Measurements from ENCODE around the gene DUSP28.

The DUSP28 gene

DNA sequence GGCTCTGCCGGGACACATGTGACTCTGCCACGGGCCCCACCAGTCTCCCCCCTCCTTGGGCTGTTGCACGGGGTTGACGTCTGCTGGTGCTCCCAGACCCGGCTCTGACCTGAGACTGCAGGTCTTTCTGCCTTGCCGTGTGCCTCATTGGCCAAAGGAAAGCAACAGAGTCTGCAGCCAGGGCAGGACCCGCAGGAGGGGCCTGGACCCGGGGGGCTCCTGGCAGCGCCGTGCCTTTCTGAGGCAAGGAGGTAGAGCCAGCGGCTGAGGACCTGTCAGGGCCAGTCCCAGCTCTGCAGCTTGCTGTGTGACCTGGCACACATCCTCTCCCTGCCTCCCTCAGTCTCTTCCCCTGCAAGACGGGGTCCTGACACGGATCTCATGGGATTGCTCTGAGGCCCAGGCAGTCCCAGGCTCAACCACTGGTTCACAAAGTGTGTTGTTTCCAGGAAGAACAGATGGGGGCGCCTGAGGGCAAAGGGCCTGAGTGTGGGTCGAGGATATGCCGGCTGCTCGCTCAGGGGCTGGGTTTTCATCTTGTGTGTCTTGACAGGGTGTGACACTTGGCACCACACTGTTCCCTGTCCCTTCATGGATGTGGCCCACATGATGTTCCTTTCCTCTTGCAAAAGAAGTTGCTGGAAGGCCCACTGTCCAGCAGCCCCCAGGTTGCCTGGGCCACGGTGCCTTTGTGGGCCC, 35.4 kb downstream of the DUSP28 start:
- Histone ChIP-seq H3K36me3 (ENCODE audit: control insufficient read depth in 1 of 2, insufficient read depth in 2 of 2, low read depth in 1 of 2, low read length in 2 of 2) (peaks cover 44 to 94% of the 10 kb centered on the region in 2 experiments), H3K27ac (ENCODE audit: low read length, poor library complexity, severe bottlenecking) (no peak overlapping the region), H2BK120ac (ENCODE audit: low read depth, low read length) (no peak overlapping the region), H3K4ac (ENCODE audit: low read depth in 1 of 2, low read length in 2 of 2) (no peak overlapping the region), H2BK15ac (ENCODE audit: low read depth, poor library complexity, severe bottlenecking) (no peak overlapping the region), H3K4me1 (ENCODE audit: control insufficient read depth, insufficient read depth, low read depth, low read length) (peaks cover 1% of the 10 kb centered on the region), H4K91ac (ENCODE audit: low read length) (no peak overlapping the region), H3K9me3 (ENCODE audit: control insufficient read depth, low read length) (no peaks in the 10 kb centered on the region), H2AFZ (ENCODE audit: low read depth, low read length) (no peak overlapping the region), H3K4me3 (ENCODE audit: insufficient read depth in 1 of 2, low read depth in 1 of 2, low read length in 2 of 2) (no peak overlapping the region), H4K8ac (ENCODE audit: low read length) (no peak overlapping the region), H3K23ac (ENCODE audit: low read length in 2 of 2) (no peak overlapping the region), H3K27me3 (ENCODE audit: control insufficient read depth in 1 of 2, insufficient read depth in 1 of 2, low read length in 2 of 2) (no peaks in the 10 kb centered on the region), H3K18ac (ENCODE audit: low read depth in 1 of 2, low read length in 2 of 2) (no peak overlapping the region), H3K4me2 (ENCODE audit: low read length, poor library complexity, severe bottlenecking) (no peak overlapping the region), H2AK5ac (ENCODE audit: low read length, severe bottlenecking) (no peak overlapping the region), H3K14ac (ENCODE audit: low read length in 2 of 2) (no peak overlapping the region), H2BK12ac (ENCODE audit: low read length in 2 of 2) (no peak overlapping the region), H3K9ac (ENCODE audit: low read length) (no peak overlapping the region), H3K79me1 (replicated peaks; ENCODE audit: low read length, poor library complexity, severe bottlenecking) (peaks cover 67% of the 10 kb centered on the region), H2BK5ac (ENCODE audit: low read depth, low read length, poor library complexity, severe bottlenecking) (no peak overlapping the region)
- WGBS: 74% methylated on average over 18 of the region's 18 CpGs
- peak; percentile 14 for DNase-seq

DNA sequence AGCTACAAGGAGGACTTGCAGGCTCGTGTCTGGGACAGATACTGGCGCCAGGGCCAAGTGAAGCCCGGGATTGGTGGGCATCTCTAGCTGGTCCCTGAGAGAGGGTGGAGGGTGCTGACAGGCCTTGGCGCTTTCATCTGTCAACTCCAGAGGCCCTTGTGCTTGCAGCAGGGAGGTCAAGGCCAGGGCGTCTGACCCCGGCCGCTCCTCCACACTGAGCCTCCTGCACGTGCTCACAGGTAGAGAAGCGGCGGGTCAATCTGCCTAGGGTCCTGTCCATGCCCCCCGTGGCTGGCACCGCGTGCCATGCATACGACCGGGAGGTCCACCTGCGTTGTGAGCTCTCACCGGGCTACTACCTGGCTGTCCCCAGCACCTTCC, 35.9 kb downstream of the DUSP28 start:
- no peak overlapping the region for H4K91ac ChIP-seq (ENCODE audit: low read length)
- H3K9me3 ChIP-seq (ENCODE audit: control insufficient read depth, low read length): no peaks in the 10 kb centered on the region
- H3K79me1 ChIP-seq (replicated peaks; ENCODE audit: low read length, poor library complexity, severe bottlenecking): peaks cover 62% of the 10 kb centered on the region
- H2AK5ac ChIP-seq (ENCODE audit: low read length, severe bottlenecking): no peak overlapping the region
- no peak overlapping the region for H2AFZ ChIP-seq (ENCODE audit: low read depth, low read length)
- H3K36me3 ChIP-seq (ENCODE audit: control insufficient read depth in 1 of 2, insufficient read depth in 2 of 2, low read depth in 1 of 2, low read length in 2 of 2): peaks cover 42 to 94% of the 10 kb centered on the region in 2 experiments
- no peak overlapping the region for H2BK12ac ChIP-seq (ENCODE audit: low read length in 2 of 2)
- no peak overlapping the region for H4K8ac ChIP-seq (ENCODE audit: low read length)
- H2BK15ac ChIP-seq (ENCODE audit: low read depth, poor library complexity, severe bottlenecking): no peak overlapping the region
- H3K4ac ChIP-seq (ENCODE audit: low read depth in 1 of 2, low read length in 2 of 2): no peak overlapping the region
- H3K9ac ChIP-seq (ENCODE audit: low read length): no peak overlapping the region
- no peak overlapping the region for H3K4me2 ChIP-seq (ENCODE audit: low read length, poor library complexity, severe bottlenecking)
- H3K23ac ChIP-seq (ENCODE audit: low read length in 2 of 2): no peak overlapping the region
- no peaks in the 10 kb centered on the region for H3K27me3 ChIP-seq (ENCODE audit: control insufficient read depth in 1 of 2, insufficient read depth in 1 of 2, low read length in 2 of 2)
- DNase-seq: no peak
- no peak overlapping the region for H3K14ac ChIP-seq (ENCODE audit: low read length in 2 of 2)
- H2BK5ac ChIP-seq (ENCODE audit: low read depth, low read length, poor library complexity, severe bottlenecking): no peak overlapping the region
- no peak overlapping the region for H3K4me3 ChIP-seq (ENCODE audit: insufficient read depth in 1 of 2, low read depth in 1 of 2, low read length in 2 of 2)
- H3K4me1 ChIP-seq (ENCODE audit: control insufficient read depth, insufficient read depth, low read depth, low read length): peaks cover 1% of the 10 kb centered on the region
- no peak overlapping the region for H3K18ac ChIP-seq (ENCODE audit: low read depth in 1 of 2, low read length in 2 of 2)
- 95% methylated on average over 17 of the region's 17 CpGs for WGBS
- no peak overlapping the region for H2BK120ac ChIP-seq (ENCODE audit: low read depth, low read length)
- H3K27ac ChIP-seq (ENCODE audit: low read length, poor library complexity, severe bottlenecking): no peak overlapping the region

DNA sequence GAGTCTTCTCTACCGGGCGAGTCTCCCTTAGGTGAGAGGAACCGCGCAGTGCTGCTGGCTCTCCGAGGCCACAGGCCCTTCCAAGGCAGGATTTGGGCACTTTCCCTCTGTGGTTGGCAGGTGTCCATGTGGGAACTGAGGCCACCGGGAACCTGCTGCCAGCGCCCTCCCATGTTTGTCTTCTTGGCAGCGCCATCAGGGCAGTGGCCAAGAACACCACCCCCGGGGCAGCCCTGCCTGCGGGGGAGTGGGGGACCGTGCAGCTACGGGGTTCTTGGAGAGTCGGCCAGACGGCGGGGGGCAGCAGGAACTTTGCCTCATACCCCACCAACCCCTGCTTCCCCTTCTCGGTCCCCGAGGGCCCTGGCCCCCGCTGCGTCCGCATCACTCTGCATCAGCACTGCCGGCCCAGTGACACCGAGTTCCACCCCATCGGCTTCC, 36.4 kb downstream of the DUSP28 start:
- no peak overlapping the region for H3K18ac ChIP-seq (ENCODE audit: low read depth in 1 of 2, low read length in 2 of 2)
- H3K14ac ChIP-seq (ENCODE audit: low read length in 2 of 2): no peak overlapping the region
- no peak overlapping the region for H4K91ac ChIP-seq (ENCODE audit: low read length)
- DNase-seq: no peak
- H3K9me3 ChIP-seq (ENCODE audit: control insufficient read depth, low read length): no peaks in the 10 kb centered on the region
- H3K4me2 ChIP-seq (ENCODE audit: low read length, poor library complexity, severe bottlenecking): no peak overlapping the region
- H3K27me3 ChIP-seq (ENCODE audit: control insufficient read depth in 1 of 2, insufficient read depth in 1 of 2, low read length in 2 of 2): no peaks in the 10 kb centered on the region
- H2BK120ac ChIP-seq (ENCODE audit: low read depth, low read length): no peak overlapping the region
- no peak overlapping the region for H2BK5ac ChIP-seq (ENCODE audit: low read depth, low read length, poor library complexity, severe bottlenecking)
- no peak overlapping the region for H3K23ac ChIP-seq (ENCODE audit: low read length in 2 of 2)
- peaks cover 58% of the 10 kb centered on the region for H3K79me1 ChIP-seq (replicated peaks; ENCODE audit: low read length, poor library complexity, severe bottlenecking)
- no peak overlapping the region for H2BK15ac ChIP-seq (ENCODE audit: low read depth, poor library complexity, severe bottlenecking)
- H4K8ac ChIP-seq (ENCODE audit: low read length): no peak overlapping the region
- H3K27ac ChIP-seq (ENCODE audit: low read length, poor library complexity, severe bottlenecking): no peak overlapping the region
- H2BK12ac ChIP-seq (ENCODE audit: low read length in 2 of 2): no peak overlapping the region
- peaks cover 38 to 94% of the 10 kb centered on the region in 2 experiments for H3K36me3 ChIP-seq (ENCODE audit: control insufficient read depth in 1 of 2, insufficient read depth in 2 of 2, low read depth in 1 of 2, low read length in 2 of 2)
- no peak overlapping the region for H3K9ac ChIP-seq (ENCODE audit: low read length)
- H3K4me1 ChIP-seq (ENCODE audit: control insufficient read depth, insufficient read depth, low read depth, low read length): peaks cover 1% of the 10 kb centered on the region
- no peak overlapping the region for H3K4ac ChIP-seq (ENCODE audit: low read depth in 1 of 2, low read length in 2 of 2)
- H2AK5ac ChIP-seq (ENCODE audit: low read length, severe bottlenecking): no peak overlapping the region
- WGBS: 97% methylated on average over 22 of the region's 23 CpGs
- no peak overlapping the region for H3K4me3 ChIP-seq (ENCODE audit: insufficient read depth in 1 of 2, low read depth in 1 of 2, low read length in 2 of 2)
- no peak overlapping the region for H2AFZ ChIP-seq (ENCODE audit: low read depth, low read length)

DNA sequence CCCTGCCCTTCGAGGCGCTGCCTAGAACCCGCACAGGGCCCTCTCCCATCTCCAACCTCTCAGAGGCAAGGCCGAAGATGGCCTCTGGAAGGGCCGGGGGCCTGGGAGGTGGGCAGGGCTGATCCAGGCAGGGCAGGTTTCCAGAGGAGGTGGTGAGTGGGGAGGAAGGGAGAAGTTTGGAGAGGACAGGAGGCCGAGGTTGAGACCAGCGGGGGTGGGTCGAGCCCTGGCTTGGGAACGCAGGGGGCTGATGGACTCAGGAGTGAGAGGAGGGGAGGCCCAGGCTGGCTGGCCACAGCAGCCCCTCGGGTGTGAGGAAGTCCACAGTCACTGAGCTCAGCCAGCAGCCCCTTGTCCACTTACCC, 36.9 kb downstream of the DUSP28 start:
- Histone ChIP-seq H3K9ac (ENCODE audit: low read length) (no peak overlapping the region), H3K9me3 (ENCODE audit: control insufficient read depth, low read length) (no peaks in the 10 kb centered on the region)
- 96% methylated on average over 8 of the region's 10 CpGs for WGBS

More for the DNA sequence above, 36.9 kb downstream of the DUSP28 start:
- H3K4me3 ChIP-seq (ENCODE audit: insufficient read depth in 1 of 2, low read depth in 1 of 2, low read length in 2 of 2): no peak overlapping the region
- no peak overlapping the region for H2BK5ac ChIP-seq (ENCODE audit: low read depth, low read length, poor library complexity, severe bottlenecking)
- no peak overlapping the region for H4K91ac ChIP-seq (ENCODE audit: low read length)
- H3K4ac ChIP-seq (ENCODE audit: low read depth in 1 of 2, low read length in 2 of 2): no peak overlapping the region
- H3K36me3 ChIP-seq (ENCODE audit: control insufficient read depth in 1 of 2, insufficient read depth in 2 of 2, low read depth in 1 of 2, low read length in 2 of 2): peaks cover 34 to 94% of the 10 kb centered on the region in 2 experiments
- no peak overlapping the region for H2BK12ac ChIP-seq (ENCODE audit: low read length in 2 of 2)
- no peak overlapping the region for H3K14ac ChIP-seq (ENCODE audit: low read length in 2 of 2)
- H3K27ac ChIP-seq (ENCODE audit: low read length, poor library complexity, severe bottlenecking): no peak overlapping the region
- H2AK5ac ChIP-seq (ENCODE audit: low read length, severe bottlenecking): no peak overlapping the region
- peaks cover 53% of the 10 kb centered on the region for H3K79me1 ChIP-seq (replicated peaks; ENCODE audit: low read length, poor library complexity, severe bottlenecking)
- no peaks in the 10 kb centered on the region for H3K27me3 ChIP-seq (ENCODE audit: control insufficient read depth in 1 of 2, insufficient read depth in 1 of 2, low read length in 2 of 2)
- H3K4me2 ChIP-seq (ENCODE audit: low read length, poor library complexity, severe bottlenecking): no peak overlapping the region
- no peak overlapping the region for H4K8ac ChIP-seq (ENCODE audit: low read length)
- H3K18ac ChIP-seq (ENCODE audit: low read depth in 1 of 2, low read length in 2 of 2): no peak overlapping the region
- DNase-seq: no peak
- H3K23ac ChIP-seq (ENCODE audit: low read length in 2 of 2): no peak overlapping the region
- H2AFZ ChIP-seq (ENCODE audit: low read depth, low read length): no peak overlapping the region
- H3K4me1 ChIP-seq (ENCODE audit: control insufficient read depth, insufficient read depth, low read depth, low read length): peaks cover 1% of the 10 kb centered on the region
- no peak overlapping the region for H2BK120ac ChIP-seq (ENCODE audit: low read depth, low read length)
- H2BK15ac ChIP-seq (ENCODE audit: low read depth, poor library complexity, severe bottlenecking): no peak overlapping the region
